ENCODE measurements around the gene NID1. TPM values are rescaled to one million over a fixed set of nuclear protein-coding genes. Genes with fewer than 3 reads are reported as not detected.
A peak's percentile ranks its signal among the peaks of the same experiment; 100 is the strongest.

The NID1 gene
- total RNA-seq, 2 experiments from 2014 or later: not detected

- Histone ChIP-seq H3K36me3 (ENCODE audit: insufficient read depth, low read length) (no peaks in the 10 kb centered on the region), H3K4me3 (ENCODE audit: low read depth, low read length, poor library complexity, severe bottlenecking) (peak overlapping the region; percentile 23), H3K9me3 (ENCODE audit: low read length) (no peaks in the 10 kb centered on the region), H3K27ac (ENCODE audit: low read depth, low read length, poor library complexity, severe bottlenecking) (peak overlapping the region; percentile 39), H3K79me2 (ENCODE audit: insufficient read depth, low read depth, low read length) (no peaks in the 10 kb centered on the region), H2AFZ (ENCODE audit: low read length) (no peak overlapping the region), H3K4me2 (ENCODE audit: low read length) (peak overlapping the region; percentile 66), H3K4me1 (ENCODE audit: insufficient read depth, low read length, poor library complexity, severe bottlenecking) (peaks cover 22% of the 10 kb centered on the region), H4K20me1 (ENCODE audit: insufficient read depth, low read length) (peaks cover 7% of the 10 kb centered on the region; the same call in 1 of the 2 replicates), H3K9me2 (ENCODE audit: insufficient read depth, low read length) (no peaks in the 10 kb centered on the region)
- ChIA-PET CTCF (ENCODE audit: unreplicated experiment) (interaction anchor here (1.0 kb wide), 1 partner anchor 18 kb away, joined by 4 read pairs; no protein-coding TSS in a partner anchor), POLR2A (interaction anchor here (0.7 to 1.5 kb wide), 3 partner anchors 12 to 553 kb away, joined by 3 to 6 read pairs (median 4); no protein-coding TSS in a partner anchor)
- peak; percentile 54; the same call in 1 of the 2 replicates for TF ChIP-seq CTCF (conservative IDR thresholded peaks at IDR 0.05; ENCODE audit: low read length)
- no peak for TF ChIP-seq EZH2phosphoT487 (IDR thresholded peaks at IDR 0.05; ENCODE audit: borderline replicate concordance, low read depth, low read length)
- peak; percentile 85 for DNase-seq (ENCODE audit: low spot score)
- no TSS peak for BruUV-seq (replicated peaks)
- intact Hi-C loops (cut with micrococcal nuclease; ENCODE audit: unreplicated experiment): loop anchor here (5.0 to 10.0 kb wide), 2 partner anchors 330 to 452 kb away; partner anchors contain the start of genes B3GALNT2 and ERO1B
Observed at GRCh38 chr1:235954306-235955283, 110.3 kb downstream of the NID1 start.

- ChIA-PET CTCF (ENCODE audit: unreplicated experiment) (interaction anchor here (0.5 kb wide), 1 partner anchor 19 kb away, joined by 3 read pairs; no protein-coding TSS in a partner anchor), POLR2A (interaction anchor here (0.7 kb wide), 1 partner anchor 554 kb away, joined by 4 read pairs; no protein-coding TSS in a partner anchor)
- H2AFZ ChIP-seq (ENCODE audit: low read length): no peak overlapping the region
- H3K9me2 ChIP-seq (ENCODE audit: insufficient read depth, low read length): no peaks in the 10 kb centered on the region
- DNase-seq (ENCODE audit: low spot score): no peak
- TF ChIP-seq CTCF (conservative IDR thresholded peaks at IDR 0.05; ENCODE audit: low read length) (no peak), EZH2phosphoT487 (IDR thresholded peaks at IDR 0.05; ENCODE audit: borderline replicate concordance, low read depth, low read length) (no peak)
- H3K79me2 ChIP-seq (ENCODE audit: insufficient read depth, low read depth, low read length): no peaks in the 10 kb centered on the region
- no peaks in the 10 kb centered on the region for H3K9me3 ChIP-seq (ENCODE audit: low read length)
- peak overlapping the region; percentile 66 for H3K4me2 ChIP-seq (ENCODE audit: low read length)
- peaks cover 22% of the 10 kb centered on the region for H3K4me1 ChIP-seq (ENCODE audit: insufficient read depth, low read length, poor library complexity, severe bottlenecking)
- peaks cover 7% of the 10 kb centered on the region; the same call in 1 of the 2 replicates for H4K20me1 ChIP-seq (ENCODE audit: insufficient read depth, low read length)
- no peak overlapping the region for H3K27ac ChIP-seq (ENCODE audit: low read depth, low read length, poor library complexity, severe bottlenecking)
- BruUV-seq (replicated peaks): no TSS peak
- intact Hi-C loops (cut with micrococcal nuclease; ENCODE audit: unreplicated experiment): loop anchor here (10.0 kb wide), 1 partner anchor 331 kb away; the partner anchor contains the start of gene ERO1B
- peak overlapping the region; percentile 23 for H3K4me3 ChIP-seq (ENCODE audit: low read depth, low read length, poor library complexity, severe bottlenecking)
- no peaks in the 10 kb centered on the region for H3K36me3 ChIP-seq (ENCODE audit: insufficient read depth, low read length)
Observed at GRCh38 chr1:235953801-235954200, 111.1 kb downstream of the NID1 start.

Data from OCI-LY7 (cell line).